ENCODE data around the gene CDAN1. TPM values are rescaled to one million over a fixed set of nuclear protein-coding genes. Genes with fewer than 3 reads are reported as not detected.
"Not testable (repeated sequence)": the region's sequence is repeated elsewhere in the genome, so short reads cannot be mapped to it uniquely, and the experiment has no call there.

Gene CDAN1
- total RNA-seq, 3 donors from 2014 or later (not counting 1 experiment from before 2014, with no cell fraction given): 18.1 to 36.9 (median 34.9) TPM

GRCh38 chr15:42775416-42775815, 38.5 kb upstream of the CDAN1 start:
- Mint-ChIP-seq H3K27ac (no peak overlapping the region), H3K4me3 (no peak overlapping the region), H3K27me3 (ENCODE audit: low read depth in 2 of 2) (no peaks in the 10 kb centered on the region), H3K4me1 (no peaks in the 10 kb centered on the region), H3K36me3 (no peaks in the 10 kb centered on the region), H3K9me3 (no peaks in the 10 kb centered on the region)
- DNase-seq: no peak
- no peak for TF ChIP-seq CTCF (IDR thresholded peaks at IDR 0.05)
- ATAC-seq: no peak
- no peaks in the 10 kb centered on the region for H3K4me1 ChIP-seq (ENCODE audit: control insufficient read depth, insufficient read depth, low read length)
- H3K9me3 ChIP-seq (ENCODE audit: control insufficient read depth, insufficient read depth, low read length): no peaks in the 10 kb centered on the region
- H3K27ac ChIP-seq (ENCODE audit: low read length): no peak overlapping the region
- intact Hi-C loops (cut with micrococcal nuclease): no loop called here
- 100% methylated on average over 2 of the region's 2 CpGs for WGBS (ENCODE audit: insufficient coverage)
- H3K27me3 ChIP-seq (ENCODE audit: control insufficient read depth, insufficient read depth, low read length): no peaks in the 10 kb centered on the region
- no peak overlapping the region for H3K4me3 ChIP-seq (ENCODE audit: low read length)
- H3K36me3 ChIP-seq (ENCODE audit: control insufficient read depth, insufficient read depth, low read length): peaks cover 11% of the 10 kb centered on the region

- intact Hi-C loops (cut with micrococcal nuclease): no loop called here
- DNase-seq (no peak), ATAC-seq (no peak)
- H3K27me3 ChIP-seq (ENCODE audit: control insufficient read depth, insufficient read depth, low read length): no peaks in the 10 kb centered on the region
- WGBS (ENCODE audit: insufficient coverage): 98% methylated on average over 2 of the region's 2 CpGs
- no peaks in the 10 kb centered on the region for H3K4me1 ChIP-seq (ENCODE audit: control insufficient read depth, insufficient read depth, low read length)
- no peaks in the 10 kb centered on the region for H3K9me3 Mint-ChIP-seq
- H3K27ac Mint-ChIP-seq: no peak overlapping the region
- H3K36me3 Mint-ChIP-seq: no peaks in the 10 kb centered on the region
- H3K4me3 Mint-ChIP-seq: no peak overlapping the region
- peaks cover 11% of the 10 kb centered on the region for H3K36me3 ChIP-seq (ENCODE audit: control insufficient read depth, insufficient read depth, low read length)
- H3K9me3 ChIP-seq (ENCODE audit: control insufficient read depth, insufficient read depth, low read length): no peaks in the 10 kb centered on the region
- H3K4me3 ChIP-seq (ENCODE audit: low read length): no peak overlapping the region
- H3K27ac ChIP-seq (ENCODE audit: low read length): no peak overlapping the region
- peaks cover 0 to 6% of the 10 kb centered on the region in 2 donors for H3K4me1 Mint-ChIP-seq
- no peaks in the 10 kb centered on the region for H3K27me3 Mint-ChIP-seq (ENCODE audit: low read depth in 2 of 2)
- TF ChIP-seq CTCF (IDR thresholded peaks at IDR 0.05): no peak
Measured at GRCh38 chr15:42772901-42773300, 36.0 kb upstream of the CDAN1 start.

DNA sequence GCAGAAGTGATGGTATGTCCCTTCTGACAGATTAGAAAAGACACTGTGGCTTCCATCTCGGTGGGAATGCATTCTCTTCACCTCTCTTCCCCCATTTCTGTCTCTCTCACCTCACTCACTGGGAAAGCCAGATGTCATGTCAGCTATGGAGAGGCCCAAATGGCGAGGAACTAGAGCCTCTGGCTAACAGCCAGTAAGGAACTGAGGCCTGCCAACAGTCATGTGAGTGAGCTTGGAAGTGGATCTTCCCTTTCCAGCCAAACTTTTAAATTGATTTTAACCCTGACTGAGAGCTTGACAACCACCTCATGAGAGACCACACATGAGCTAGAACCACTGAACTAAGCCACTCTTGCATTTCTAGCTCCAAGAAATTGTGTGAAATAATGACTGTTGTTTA, 35.2 kb upstream of the CDAN1 start:
- intact Hi-C loops (cut with micrococcal nuclease): no loop called here
- Histone ChIP-seq H3K27ac (ENCODE audit: low read length) (no peak overlapping the region), H3K9me3 (ENCODE audit: control insufficient read depth, insufficient read depth, low read length) (no peaks in the 10 kb centered on the region), H3K36me3 (ENCODE audit: control insufficient read depth, insufficient read depth, low read length) (peaks cover 11% of the 10 kb centered on the region), H3K4me3 (ENCODE audit: low read length) (no peak overlapping the region), H3K4me1 (ENCODE audit: control insufficient read depth, insufficient read depth, low read length) (no peaks in the 10 kb centered on the region), H3K27me3 (ENCODE audit: control insufficient read depth, insufficient read depth, low read length) (no peaks in the 10 kb centered on the region)
- no peak for ATAC-seq
- H3K4me1 Mint-ChIP-seq: peaks cover 3 to 6% of the 10 kb centered on the region in 2 donors
- no peak for TF ChIP-seq CTCF (IDR thresholded peaks at IDR 0.05)
- peaks cover 3% of the 10 kb centered on the region for H3K36me3 Mint-ChIP-seq
- no peak overlapping the region for H3K27ac Mint-ChIP-seq
- WGBS (ENCODE audit: insufficient coverage): 100% methylated on average over 2 of the region's 2 CpGs
- no peaks in the 10 kb centered on the region for H3K9me3 Mint-ChIP-seq
- H3K4me3 Mint-ChIP-seq: no peak overlapping the region
- DNase-seq: no peak
- no peaks in the 10 kb centered on the region for H3K27me3 Mint-ChIP-seq (ENCODE audit: low read depth in 2 of 2)

- DNase-seq; H3K4me1 Mint-ChIP-seq; H3K27me3 Mint-ChIP-seq (ENCODE audit: low read depth in 2 of 2); H3K4me3 ChIP-seq (ENCODE audit: low read length); intact Hi-C loops (cut with micrococcal nuclease); H3K27ac ChIP-seq (ENCODE audit: low read length); H3K27ac Mint-ChIP-seq; H3K9me3 ChIP-seq (ENCODE audit: control insufficient read depth, insufficient read depth, low read length); H3K27me3 ChIP-seq (ENCODE audit: control insufficient read depth, insufficient read depth, low read length); H3K4me3 Mint-ChIP-seq; H3K36me3 ChIP-seq (ENCODE audit: control insufficient read depth, insufficient read depth, low read length); ATAC-seq; H3K4me1 ChIP-seq (ENCODE audit: control insufficient read depth, insufficient read depth, low read length): not testable (repeated sequence)
- peaks cover 3 to 17% of the 10 kb centered on the region in 2 donors for H3K9me3 Mint-ChIP-seq
- H3K36me3 Mint-ChIP-seq: peaks cover 30% of the 10 kb centered on the region
- WGBS (ENCODE audit: insufficient coverage): 96% methylated on average over 2 of the region's 4 CpGs
Measured at GRCh38 chr15:42766109-42766508, 29.2 kb upstream of the CDAN1 start.

DNA sequence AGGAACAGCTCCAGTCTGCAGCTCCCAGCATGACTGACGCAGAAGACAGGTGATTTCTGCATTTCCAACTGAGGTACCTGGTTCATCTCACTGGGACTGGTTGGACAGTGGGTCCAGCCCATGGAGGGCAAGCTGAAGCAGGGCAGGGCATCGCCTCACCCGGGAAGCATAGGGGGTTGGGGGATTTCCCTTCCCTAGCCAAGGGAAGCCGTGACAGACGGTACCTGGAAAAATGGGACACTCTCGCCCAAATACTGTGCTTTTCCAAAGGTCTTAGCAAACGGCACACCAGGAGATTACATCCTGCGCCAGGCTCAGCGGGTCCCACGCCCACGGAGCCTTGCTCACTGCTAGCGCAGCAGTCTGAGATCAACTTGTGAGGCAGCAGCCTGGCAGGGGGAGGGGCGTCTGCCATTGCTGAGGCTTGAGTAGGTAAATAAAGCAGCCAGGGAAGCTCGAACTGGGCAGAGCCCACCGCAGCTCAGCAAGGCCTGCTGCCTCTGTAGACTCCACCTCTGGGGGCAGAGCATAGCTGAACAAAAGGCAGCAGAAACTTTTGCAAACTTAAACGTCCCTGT, 27.3 kb upstream of the CDAN1 start:
- DNase-seq; H3K9me3 ChIP-seq (ENCODE audit: control insufficient read depth, insufficient read depth, low read length); H3K27me3 Mint-ChIP-seq (ENCODE audit: low read depth in 2 of 2); intact Hi-C loops (cut with micrococcal nuclease); H3K4me1 ChIP-seq (ENCODE audit: control insufficient read depth, insufficient read depth, low read length); H3K27ac ChIP-seq (ENCODE audit: low read length); H3K4me3 ChIP-seq (ENCODE audit: low read length); H3K36me3 ChIP-seq (ENCODE audit: control insufficient read depth, insufficient read depth, low read length); H3K27me3 ChIP-seq (ENCODE audit: control insufficient read depth, insufficient read depth, low read length); ATAC-seq; H3K27ac Mint-ChIP-seq; H3K4me3 Mint-ChIP-seq: not testable (repeated sequence)
- Mint-ChIP-seq H3K36me3 (peaks cover 39% of the 10 kb centered on the region), H3K9me3 (peaks cover 5 to 25% of the 10 kb centered on the region in 2 donors), H3K4me1 (peaks cover 8 to 12% of the 10 kb centered on the region in 2 donors)
- WGBS (ENCODE audit: insufficient coverage): 95% methylated on average over 16 of the region's 16 CpGs

DNA sequence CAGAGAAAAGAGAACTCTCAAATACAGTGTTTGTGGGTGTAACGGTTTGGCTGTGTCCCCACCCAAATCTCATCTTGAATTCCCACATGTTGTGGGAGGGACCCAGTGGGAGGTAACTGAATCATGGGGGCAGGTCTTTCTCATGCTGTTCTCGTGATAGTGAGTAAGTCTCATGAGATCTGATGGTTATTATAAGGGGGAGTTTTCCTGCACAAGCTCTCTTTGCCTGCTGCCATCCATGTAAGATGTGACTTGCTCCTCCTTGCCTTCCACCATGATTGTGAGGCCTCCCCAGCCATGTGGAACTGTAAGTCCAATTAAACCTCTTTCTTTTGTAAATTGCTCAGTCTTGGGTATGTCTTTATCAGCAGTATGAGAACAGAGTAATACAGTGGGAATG, 24.9 kb upstream of the CDAN1 start:
- H3K4me3 ChIP-seq (ENCODE audit: low read length); H3K27ac ChIP-seq (ENCODE audit: low read length); intact Hi-C loops (cut with micrococcal nuclease); DNase-seq; H3K27me3 Mint-ChIP-seq (ENCODE audit: low read depth in 2 of 2); H3K4me1 ChIP-seq (ENCODE audit: control insufficient read depth, insufficient read depth, low read length); H3K4me1 Mint-ChIP-seq; H3K9me3 ChIP-seq (ENCODE audit: control insufficient read depth, insufficient read depth, low read length); ATAC-seq; H3K27me3 ChIP-seq (ENCODE audit: control insufficient read depth, insufficient read depth, low read length); H3K27ac Mint-ChIP-seq; H3K36me3 ChIP-seq (ENCODE audit: control insufficient read depth, insufficient read depth, low read length); H3K4me3 Mint-ChIP-seq: not testable (repeated sequence)
- Mint-ChIP-seq H3K36me3 (peaks cover 33% of the 10 kb centered on the region), H3K9me3 (peaks cover 5 to 25% of the 10 kb centered on the region in 2 donors)
- WGBS (ENCODE audit: insufficient coverage): 93% methylated on average over 2 of the region's 2 CpGs
